HG02885 (cell line): ENCODE data around the gene C10orf95.

Experiments
- ATAC-seq: cut with Tn5 transposase; IDR thresholded peaks from one replicate; pipeline ENCODE4 v1.9.1; 2021; ENCODE audit warnings: mild to moderate bottlenecking; ENCODE audit not compliant: unreplicated experiment, poor library complexity

C10orf95 gene

GRCh38 chr10:102435529-102436233 lies 15.7 kb downstream of the C10orf95 start:
- no peak for ATAC-seq

- ATAC-seq, result no peak
These were observed 16.2 kb downstream of the C10orf95 start for GRCh38 chr10:102435133-102435497.

GRCh38 chr10:102434394-102435132 lies 16.8 kb downstream of the C10orf95 start:
- ATAC-seq, result no peak

GRCh38 chr10:102433619-102434046 lies 17.7 kb downstream of the C10orf95 start:
- ATAC-seq, result no peak

GRCh38 chr10:102432162-102432950 lies 19.0 kb downstream of the C10orf95 start, which contains the start of gene CUEDC2:
Gene CUEDC2, minus strand, starts transcription at chr10:102432574. Its CDS starts 7,386 bp downstream, at chr10:102425188.
- ATAC-seq, result peak; percentile 90

- ATAC-seq, result no peak
These were observed 19.8 kb downstream of the C10orf95 start for GRCh38 chr10:102431452-102432124.

GRCh38 chr10:102429468-102429867 lies 21.9 kb downstream of the C10orf95 start:
- no peak for ATAC-seq

GRCh38 chr10:102426803-102427287 lies 24.5 kb downstream of the C10orf95 start:
- no peak for ATAC-seq

- no peak for ATAC-seq
These were observed 25.9 kb downstream of the C10orf95 start for GRCh38 chr10:102425444-102425843.

GRCh38 chr10:102424916-102425315 lies 26.4 kb downstream of the C10orf95 start:
- no peak for ATAC-seq

GRCh38 chr10:102424145-102424544 lies 27.2 kb downstream of the C10orf95 start:
- no peak for ATAC-seq

- ATAC-seq, result no peak
These were observed 27.9 kb downstream of the C10orf95 start for GRCh38 chr10:102423372-102423968.

GRCh38 chr10:102422545-102423129 lies 28.7 kb downstream of the C10orf95 start:
- peak; percentile 39 for ATAC-seq

GRCh38 chr10:102421757-102422512 lies 29.4 kb downstream of the C10orf95 start:
- peak; percentile 0 for ATAC-seq

- ATAC-seq, result no peak
These were observed 29.9 kb downstream of the C10orf95 start for GRCh38 chr10:102421507-102421756.

- ATAC-seq, result peak; percentile 69
These were observed 30.4 kb downstream of the C10orf95 start, which contains the start of gene FBXL15 for GRCh38 chr10:102420714-102421506. Gene FBXL15, plus strand, starts transcription at chr10:102420836. Its CDS starts 294 bp downstream, at chr10:102421130.

- ATAC-seq, result no peak
These were observed 31.1 kb downstream of the C10orf95 start for GRCh38 chr10:102420181-102420713.
